Heart right ventricle (tissue), 16 donors: ENCODE measurements around the gene NOXRED1. TPM values are rescaled to one million over a fixed set of nuclear protein-coding genes. Genes with fewer than 3 reads are reported as not detected.
A peak's percentile ranks its signal among the peaks of the same experiment; 100 is the strongest.

ENCODE experiments used
- ATAC-seq, 8 donors: fragments of 200-7000 bp; cut with Tn5 transposase; one replicate each; pipeline ENCODE4 v1.9.1; 2020; ENCODE audit warnings: mild to moderate bottlenecking in 8 of 8, moderate library complexity in 8 of 8, moderate number of reproducible peaks in 1 of 8
- DNase-seq, 2 donors: peaks; one replicate each; pipeline ENCODE4 v3.0.0-alpha.2; 2020
- H3K27ac ChIP-seq, 10 donors: fragments of 200-600 bp; sonication (generic) in 2 of 10; one replicate each; pipeline versions ENCODE4 v1.5.0 to v1.8.0; 2020 to 2022; ENCODE audit warnings: mild to moderate bottlenecking in 3 of 10
- H3K27me3 ChIP-seq, 7 donors: fragments of 200-600 bp; one replicate each; pipeline ENCODE4 v1.8.0; 2021 to 2022; ENCODE audit warnings: mild to moderate bottlenecking in 2 of 7
- H3K36me3 ChIP-seq, 9 donors: fragments of 200-600 bp; sonication (generic) in 1 of 9; one replicate each; pipeline versions ENCODE4 v1.5.0 to v1.8.0; 2020 to 2022; ENCODE audit warnings: mild to moderate bottlenecking in 2 of 9
- H3K4me1 ChIP-seq, 9 donors: fragments of 200-600 bp; sonication (generic) in 1 of 9; one replicate each; pipeline versions ENCODE4 v1.5.0 to v1.8.0; 2020 to 2022; ENCODE audit warnings: mild to moderate bottlenecking in 4 of 9
- H3K4me3 ChIP-seq, 10 donors: fragments of 200-600 bp; sonication (generic) in 2 of 10; one replicate each; pipeline versions ENCODE4 v1.5.0 to v1.8.0; 2020 to 2022; ENCODE audit warnings: mild to moderate bottlenecking in 7 of 10, moderate library complexity in 2 of 10
- H3K9me3 ChIP-seq, 11 donors: fragments of 200-600 bp in 10 of 11; sonication (generic) in 2 of 11; one replicate each; pipeline versions ENCODE4 v1.5.0 to v1.8.0; 2013 to 2022; ENCODE audit warnings: mild to moderate bottlenecking in 2 of 11, control low read depth in 1 of 11, moderate library complexity in 1 of 11
- WGBS, 2 donors: extraction: QIAGEN DNeasy Blood & Tissue Kit; methylation state at CpG; one replicate each; pipeline ENCODE4 v1.1.7; 2013; ENCODE audit warnings: inconsistent platforms in 1 of 2; 5-methylcytosine and 5-hydroxymethylcytosine counted together
- intact Hi-C, 10 donors: fragments of 100-400 bp; cut with DNase I; formaldehyde crosslinking; loops; one replicate each; pipeline versions ENCODE4 v1.11.1 to v1.14.2; 2022
- polyA plus RNA-seq, 2 donors: library from polyadenylated mRNA; stranded (reverse); fragments of 200-250 nt; gene quantifications; one replicate each; pipeline ENCODE4 v1.2.3, GENCODE V29; 2013
- total RNA-seq, 10 donors: library from RNA; stranded (reverse); fragmentation: NEBNext Ultra II Directional in 3 of 10; extraction: Animal tissue kit (Norgen Biotek cat#: 25700) in 3 of 10; gene quantifications; one replicate each; pipeline versions ENCODE4 v1.2.1 to v1.2.4, GENCODE V29; 2021 to 2023
- TF ChIP-seq, protein P1 (sequence below), 9 donors: fragments of 200-600 bp; sonication (generic) in 2 of 9; IDR thresholded peaks; one replicate each; pipeline versions ENCODE4 v1.5.0 to v1.8.0; 2021 to 2022; ENCODE audit warnings: antibody characterized with exemption in 9 of 9, mild to moderate bottlenecking in 5 of 9, moderate library complexity in 1 of 9
- donor health status: Arrhythmogenic right ventricular cardiomyopathy.
- donor health status: ischemic (EF 13 %, LVEDD 7.1; RV severe dilation, severe dysfunction).
- donor health status: healthy with polysubstance abuse.
- donor health status: DM: no; HTN: yes; CAD: no.
- donor health status: DM: no; HTN: no; CAD: no.
- donor health status: ischemic (EF 25% LVEDD 6.9; RV normal size, moderate dysfunction).
- donor health status: ischemic (EF 25% LVEDD 5.7; RV mildly dilated, moderate dysfunction).
- donor health status: healthy.
- donor health status: DM: yes; HTN: yes; CAD: no.
- donor health status: Ischemic cardiomyopathy.
- donor health status: ischemic (EF 35%, LVEDD 5.7; RV mildly dilated, moderate dysfunction).
- donor health status: nonischemic (EF 11% LVEDD 7.7; RV severe dilation, severe dysfunction).
- donor health status: DM: yes; HTN: yes; CAD: no.
- donor health status: PGD.
- donor health status: ischemic (EF 29% LVEDD 5.4; RV normal size, mild dysfunction).
- donor health status: nonischemic (EF 23%, LVEDD 6.1; RV moderate dilation, normal function).

Gene NOXRED1
- total and polyA plus RNA-seq, 12 donors, result 0.04 to 0.40 (median 0.22) TPM; not detected in 6

DNA sequence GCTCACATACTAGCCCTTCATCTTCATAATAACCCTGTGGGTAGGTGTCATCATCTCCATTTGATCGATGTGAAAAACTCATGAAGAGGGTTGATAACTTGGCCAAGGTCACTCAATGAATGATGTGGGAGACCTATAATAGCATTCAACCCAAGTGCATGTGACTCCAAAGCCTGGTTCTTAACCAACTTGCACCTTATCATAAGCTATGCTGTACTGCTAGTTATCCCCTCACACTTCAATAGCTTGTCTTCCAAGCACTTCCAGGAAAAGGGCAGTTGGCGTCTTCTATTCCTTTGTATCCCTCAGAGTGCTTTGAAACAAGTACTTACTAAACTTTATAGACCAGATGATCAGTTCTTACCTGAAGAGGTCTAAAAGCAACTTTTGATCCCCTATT lies 18.9 kb upstream of the NOXRED1 start:
- Histone ChIP-seq H3K27me3 (no peaks in the 10 kb centered on the region), H3K4me1 (peaks cover 0 to 15% (median 0%) of the 10 kb centered on the region in 9 donors), H3K27ac (peak overlapping the region in 4 of 10 donors; percentile 21 to 61 (median 42)), H3K36me3 (peaks cover 0 to 100% (median 48%) of the 10 kb centered on the region in 9 donors), H3K4me3 (no peak overlapping the region), H3K9me3 (no peaks in the 10 kb centered on the region)
- intact Hi-C loops, result no loop called here
- DNase-seq, result peak in 1 of 2 donors; percentile 20
- 57 to 76% methylated on average over 2 of the region's 2 CpGs for WGBS, 2 donors
- ATAC-seq, result peak in 7 of 8 donors; percentile 74 to 94 (median 87)
- TF ChIP-seq, protein P1, sequence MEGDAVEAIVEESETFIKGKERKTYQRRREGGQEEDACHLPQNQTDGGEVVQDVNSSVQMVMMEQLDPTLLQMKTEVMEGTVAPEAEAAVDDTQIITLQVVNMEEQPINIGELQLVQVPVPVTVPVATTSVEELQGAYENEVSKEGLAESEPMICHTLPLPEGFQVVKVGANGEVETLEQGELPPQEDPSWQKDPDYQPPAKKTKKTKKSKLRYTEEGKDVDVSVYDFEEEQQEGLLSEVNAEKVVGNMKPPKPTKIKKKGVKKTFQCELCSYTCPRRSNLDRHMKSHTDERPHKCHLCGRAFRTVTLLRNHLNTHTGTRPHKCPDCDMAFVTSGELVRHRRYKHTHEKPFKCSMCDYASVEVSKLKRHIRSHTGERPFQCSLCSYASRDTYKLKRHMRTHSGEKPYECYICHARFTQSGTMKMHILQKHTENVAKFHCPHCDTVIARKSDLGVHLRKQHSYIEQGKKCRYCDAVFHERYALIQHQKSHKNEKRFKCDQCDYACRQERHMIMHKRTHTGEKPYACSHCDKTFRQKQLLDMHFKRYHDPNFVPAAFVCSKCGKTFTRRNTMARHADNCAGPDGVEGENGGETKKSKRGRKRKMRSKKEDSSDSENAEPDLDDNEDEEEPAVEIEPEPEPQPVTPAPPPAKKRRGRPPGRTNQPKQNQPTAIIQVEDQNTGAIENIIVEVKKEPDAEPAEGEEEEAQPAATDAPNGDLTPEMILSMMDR (IDR thresholded peaks at IDR 0.05), result no peak

DNA sequence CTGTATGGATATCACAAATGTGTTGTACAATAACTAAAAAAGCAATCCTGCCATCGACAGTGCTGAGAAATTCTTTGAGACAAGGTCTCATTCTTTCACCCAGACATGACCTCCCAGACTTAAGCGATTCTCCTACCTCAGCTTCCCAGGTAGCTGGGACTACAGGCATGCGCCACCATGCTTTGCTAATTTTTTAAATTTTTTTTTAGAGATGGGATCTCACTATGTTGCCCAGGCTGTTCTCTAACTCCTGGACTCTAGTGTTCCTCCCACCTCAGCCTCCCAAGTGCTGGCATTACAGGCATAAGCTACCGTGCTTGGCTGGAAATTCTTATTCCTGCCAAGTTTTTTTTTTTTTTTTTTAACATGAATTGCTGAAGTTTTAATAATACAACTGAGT lies 16.5 kb upstream of the NOXRED1 start:
- intact Hi-C loops, result no loop called here
- TF ChIP-seq, protein P1 (IDR thresholded peaks at IDR 0.05), result no peak
- Histone ChIP-seq H3K27ac (no peak overlapping the region), H3K27me3 (no peaks in the 10 kb centered on the region), H3K9me3 (no peaks in the 10 kb centered on the region), H3K4me3 (no peak overlapping the region), H3K4me1 (peaks cover 0 to 15% (median 0%) of the 10 kb centered on the region in 9 donors), H3K36me3 (peaks cover 0 to 100% (median 64%) of the 10 kb centered on the region in 9 donors)
- WGBS, 2 donors, result 92 to 93% methylated on average over 4 of the region's 4 CpGs
- ATAC-seq (no peak), DNase-seq (no peak)

DNA sequence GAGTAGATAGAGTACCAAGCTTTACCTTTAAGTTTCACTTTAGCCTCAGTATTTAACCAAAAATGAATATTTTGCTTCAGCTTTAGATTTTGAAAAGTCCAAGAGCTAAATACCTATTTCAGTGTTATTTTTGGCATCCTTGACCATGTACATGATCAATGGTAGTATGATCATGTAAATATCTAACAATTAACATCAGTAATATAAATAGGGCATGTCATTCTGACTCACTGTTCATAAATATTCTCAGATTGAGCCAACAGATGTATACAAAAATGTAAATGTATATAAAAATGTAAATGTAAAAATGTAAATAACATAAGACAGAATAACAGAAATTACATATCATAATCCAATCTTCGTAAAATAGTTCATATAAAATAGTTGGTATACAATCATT lies 15.3 kb upstream of the NOXRED1 start:
- peaks cover 0 to 100% (median 64%) of the 10 kb centered on the region in 9 donors for H3K36me3 ChIP-seq
- WGBS, 2 donors, result 98% methylated on average over 1 of the region's 1 CpG
- no peak for ATAC-seq
- intact Hi-C loops, result no loop called here
- H3K4me3 ChIP-seq, result no peak overlapping the region
- no peak for DNase-seq
- H3K27ac ChIP-seq, result no peak overlapping the region
- no peaks in the 10 kb centered on the region for H3K9me3 ChIP-seq
- TF ChIP-seq, protein P1 (IDR thresholded peaks at IDR 0.05), result no peak
- peaks cover 0 to 15% (median 0%) of the 10 kb centered on the region in 9 donors for H3K4me1 ChIP-seq
- H3K27me3 ChIP-seq, result no peaks in the 10 kb centered on the region

DNA sequence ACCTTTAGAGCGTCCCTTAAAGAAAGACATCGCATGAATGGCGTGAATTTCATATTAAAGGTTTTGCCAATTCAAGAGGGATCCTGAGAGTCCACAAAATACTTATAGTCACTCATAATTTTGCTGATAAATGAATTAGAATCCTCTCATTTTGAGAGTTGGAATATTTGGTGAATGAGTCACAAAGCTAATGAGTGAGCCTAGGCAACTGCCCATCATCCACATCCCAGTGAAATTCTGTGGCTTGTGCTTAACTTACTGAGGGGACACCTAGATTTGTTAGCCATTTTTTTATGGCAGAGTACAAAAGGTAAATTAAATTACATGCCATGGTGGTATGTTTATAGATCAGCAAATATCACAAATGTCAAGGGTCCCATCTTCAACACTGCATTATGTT lies 12.7 kb upstream of the NOXRED1 start:
- TF ChIP-seq, protein P1 (IDR thresholded peaks at IDR 0.05), result no peak
- Histone ChIP-seq H3K36me3 (peaks cover 0 to 100% (median 59%) of the 10 kb centered on the region in 9 donors), H3K9me3 (no peaks in the 10 kb centered on the region), H3K27ac (no peak overlapping the region), H3K27me3 (no peaks in the 10 kb centered on the region), H3K4me1 (no peaks in the 10 kb centered on the region), H3K4me3 (no peak overlapping the region)
- no peak for DNase-seq
- ATAC-seq, result no peak
- WGBS, 2 donors, result 95 to 97% methylated on average over 3 of the region's 3 CpGs
- intact Hi-C loops, result no loop called here
